Astrocyte (in vitro differentiated cells and primary cell): ENCODE data around the gene TIMM44. TPM values are rescaled to one million over a fixed set of nuclear protein-coding genes. Genes with fewer than 3 reads are reported as not detected.

Experiments used
- DNase-seq: peaks from one replicate; pipeline ENCODE4 v3.0.0-alpha.2; 2010; ENCODE audit warnings: low read depth
- FAIRE-seq: peaks from 2 replicates; lab custom pipeline; 2011; peaks lifted over from hg19 to GRCh38; lab: Jason Lieb, UNC
- H2AFZ ChIP-seq: 2 replicates; pipeline ENCODE4 v1.6.0; 2012; ENCODE audit warnings: low read depth, low read length, inconsistent platforms
- H3K27ac ChIP-seq: 2 replicates; pipeline ENCODE4 v1.5.1; 2011; ENCODE audit warnings: low read depth, low read length, inconsistent platforms
- H3K27me3 ChIP-seq: 2 replicates; pipeline ENCODE4 v1.6.0; 2011; ENCODE audit warnings: low read length, inconsistent platforms; ENCODE audit not compliant: insufficient read depth
- H3K36me3 ChIP-seq: 2 replicates; pipeline ENCODE4 v1.5.1; 2011; ENCODE audit warnings: low read length, inconsistent platforms; ENCODE audit not compliant: insufficient read depth
- H3K4me1 ChIP-seq: 2 replicates; pipeline ENCODE4 v1.5.1; 2011; ENCODE audit warnings: low read length, inconsistent platforms; ENCODE audit not compliant: insufficient read depth
- H3K4me2 ChIP-seq: 2 replicates; pipeline ENCODE4 v1.6.0; 2012; ENCODE audit warnings: low read length, inconsistent platforms
- H3K4me3 ChIP-seq: 2 replicates; pipeline ENCODE4 v1.5.1; 2011; ENCODE audit warnings: low read depth, mild to moderate bottlenecking, low read length, inconsistent platforms; ENCODE audit not compliant: insufficient read depth
- H3K79me2 ChIP-seq: 2 replicates; pipeline ENCODE4 v1.6.0; 2012; ENCODE audit warnings: mild to moderate bottlenecking, low read length, inconsistent platforms; ENCODE audit not compliant: insufficient read depth
- H3K9ac ChIP-seq: 2 replicates; pipeline ENCODE4 v1.6.0; 2012; ENCODE audit warnings: mild to moderate bottlenecking, low read length, inconsistent platforms
- H3K9me3 ChIP-seq: 2 replicates; pipeline ENCODE4 v1.5.1; 2012; ENCODE audit warnings: low read depth, mild to moderate bottlenecking, low read length, inconsistent platforms; ENCODE audit not compliant: insufficient read depth
- H4K20me1 ChIP-seq: 2 replicates; pipeline ENCODE4 v1.6.0; 2012; ENCODE audit warnings: low read length, inconsistent platforms; ENCODE audit not compliant: insufficient read depth
- H3K27ac Mint-ChIP-seq: one replicate; pipeline ENCODE4 v1.8.0; 2021; ENCODE audit warnings: mild to moderate bottlenecking, mixed read lengths; ENCODE audit not compliant: unreplicated experiment
- H3K27me3 Mint-ChIP-seq: one replicate; pipeline ENCODE4 v1.8.0; 2021; ENCODE audit warnings: low read depth, mixed read lengths; ENCODE audit not compliant: unreplicated experiment
- H3K36me3 Mint-ChIP-seq: one replicate; pipeline ENCODE4 v1.8.0; 2021; ENCODE audit warnings: low read depth, mixed read lengths; ENCODE audit not compliant: unreplicated experiment
- H3K4me1 Mint-ChIP-seq: one replicate; pipeline ENCODE4 v1.8.0; 2021; ENCODE audit warnings: low read depth, mixed read lengths; ENCODE audit not compliant: unreplicated experiment
- H3K4me3 Mint-ChIP-seq: one replicate; pipeline ENCODE4 v1.8.0; 2021; ENCODE audit warnings: mild to moderate bottlenecking, moderate library complexity, mixed read lengths; ENCODE audit not compliant: unreplicated experiment
- H3K9me3 Mint-ChIP-seq: one replicate; pipeline ENCODE4 v1.8.0; 2021; ENCODE audit warnings: mild to moderate bottlenecking, mixed read lengths; ENCODE audit not compliant: unreplicated experiment
- EZH2 ChIP-seq: IDR thresholded peaks from 2 replicates; pipeline ENCODE4 v1.6.1; 2012; ENCODE audit warnings: mild to moderate bottlenecking, low read length, inconsistent platforms; ENCODE audit not compliant: insufficient read depth
- total RNA-seq: library from RNA; stranded (reverse); gene quantifications from 2 replicates; pipeline ENCODE4 v1.2.1, GENCODE V29; 2021
- TF ChIP-seq, protein P1 (sequence below): IDR thresholded peaks from 2 replicates; pipeline ENCODE4 v1.5.1; 2011; ENCODE audit warnings: low read depth, mild to moderate bottlenecking, inconsistent platforms, low read length, moderate library complexity; ENCODE audit not compliant: insufficient read depth

The TIMM44 gene
- total RNA-seq, 1 donor from 2014 or later, result 71.1 TPM

DNA sequence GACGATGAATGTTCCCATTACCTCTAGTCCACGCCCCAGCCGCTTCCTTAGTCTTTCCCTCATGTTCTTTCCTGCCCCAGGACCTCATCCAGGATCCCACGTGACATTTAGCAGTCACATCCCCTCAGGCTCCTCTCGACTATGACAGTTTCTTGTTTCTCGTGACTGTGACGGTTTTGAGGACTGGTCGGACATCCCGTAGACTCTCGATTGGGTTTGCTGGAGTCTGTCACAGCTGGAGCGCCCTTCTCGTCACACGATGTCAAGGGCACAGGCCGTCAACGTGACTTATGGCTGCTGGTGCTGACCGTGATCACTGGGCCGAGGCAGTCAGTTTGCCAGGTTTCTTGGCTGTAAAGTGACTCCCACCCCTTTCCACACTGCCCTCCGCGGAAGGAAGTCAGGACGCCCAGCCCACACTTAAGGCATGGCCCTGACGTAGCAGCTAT is 39.2 kb upstream of the TIMM44 start:
- H3K27ac Mint-ChIP-seq, result no peak overlapping the region

DNA sequence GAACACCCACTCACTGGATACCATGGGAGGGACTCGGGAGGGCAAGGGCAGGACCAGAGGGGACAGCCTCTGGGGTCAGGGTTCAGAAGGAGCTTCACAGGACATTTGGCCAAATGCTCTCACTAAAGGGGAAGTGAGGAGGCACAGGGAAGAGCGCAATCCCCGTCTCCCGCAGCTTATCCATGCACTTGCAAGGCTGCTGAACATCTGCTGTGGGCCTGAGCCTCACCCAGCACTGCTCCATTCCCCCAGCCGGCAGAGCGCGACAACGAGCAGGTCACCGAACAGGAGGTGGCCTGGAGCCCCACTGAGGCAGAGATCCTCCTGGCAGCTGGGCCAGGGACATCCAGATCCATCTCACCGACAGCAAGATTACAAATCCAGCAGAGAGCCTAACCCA is 38.6 kb upstream of the TIMM44 start:
- H4K20me1 ChIP-seq, result peaks cover 94% of the 10 kb centered on the region
- H3K9me3 Mint-ChIP-seq, result no peaks in the 10 kb centered on the region

More for the DNA sequence above, 39.2 kb upstream of the TIMM44 start:
- Histone ChIP-seq H3K27me3 (no peaks in the 10 kb centered on the region), H3K9me3 (no peaks in the 10 kb centered on the region), H4K20me1 (peaks cover 94% of the 10 kb centered on the region), H3K4me3 (no peak overlapping the region), H3K4me2 (no peak overlapping the region), H3K36me3 (peaks cover 5% of the 10 kb centered on the region), H2AFZ (no peak overlapping the region), H3K4me1 (peaks cover 13% of the 10 kb centered on the region), H3K79me2 (peaks cover 66% of the 10 kb centered on the region), H3K27ac (no peak overlapping the region), H3K9ac (no peak overlapping the region)
- no peaks in the 10 kb centered on the region for H3K27me3 Mint-ChIP-seq
- peaks cover 8% of the 10 kb centered on the region for H3K36me3 Mint-ChIP-seq
- peaks cover 16% of the 10 kb centered on the region for H3K4me1 Mint-ChIP-seq
- H3K4me3 Mint-ChIP-seq, result no peak overlapping the region
- H3K9me3 Mint-ChIP-seq, result no peaks in the 10 kb centered on the region
- TF ChIP-seq, protein P1, sequence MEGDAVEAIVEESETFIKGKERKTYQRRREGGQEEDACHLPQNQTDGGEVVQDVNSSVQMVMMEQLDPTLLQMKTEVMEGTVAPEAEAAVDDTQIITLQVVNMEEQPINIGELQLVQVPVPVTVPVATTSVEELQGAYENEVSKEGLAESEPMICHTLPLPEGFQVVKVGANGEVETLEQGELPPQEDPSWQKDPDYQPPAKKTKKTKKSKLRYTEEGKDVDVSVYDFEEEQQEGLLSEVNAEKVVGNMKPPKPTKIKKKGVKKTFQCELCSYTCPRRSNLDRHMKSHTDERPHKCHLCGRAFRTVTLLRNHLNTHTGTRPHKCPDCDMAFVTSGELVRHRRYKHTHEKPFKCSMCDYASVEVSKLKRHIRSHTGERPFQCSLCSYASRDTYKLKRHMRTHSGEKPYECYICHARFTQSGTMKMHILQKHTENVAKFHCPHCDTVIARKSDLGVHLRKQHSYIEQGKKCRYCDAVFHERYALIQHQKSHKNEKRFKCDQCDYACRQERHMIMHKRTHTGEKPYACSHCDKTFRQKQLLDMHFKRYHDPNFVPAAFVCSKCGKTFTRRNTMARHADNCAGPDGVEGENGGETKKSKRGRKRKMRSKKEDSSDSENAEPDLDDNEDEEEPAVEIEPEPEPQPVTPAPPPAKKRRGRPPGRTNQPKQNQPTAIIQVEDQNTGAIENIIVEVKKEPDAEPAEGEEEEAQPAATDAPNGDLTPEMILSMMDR, result no peak
- no peak for TF ChIP-seq EZH2
- FAIRE-seq, result no peak
- no peak for DNase-seq

DNA sequence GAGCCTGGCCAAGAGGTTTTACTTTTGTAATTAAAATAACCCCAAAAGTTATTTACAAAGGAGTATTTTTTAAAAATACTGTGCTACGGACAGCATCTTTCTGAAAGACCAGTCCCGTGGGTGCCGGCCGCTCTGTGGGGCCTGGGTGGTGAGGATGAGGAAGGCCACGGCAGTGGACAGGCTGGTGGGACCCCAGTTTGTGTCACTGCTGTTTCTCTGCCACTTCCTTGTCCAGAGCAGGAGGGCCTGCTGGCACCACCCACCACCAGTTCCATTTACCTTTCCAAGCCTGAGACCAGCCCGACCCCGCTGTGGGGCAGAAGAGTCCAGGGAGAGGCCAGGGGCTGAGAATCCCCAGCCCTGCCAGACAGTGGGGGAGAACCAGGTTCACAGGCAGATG is 38.2 kb upstream of the TIMM44 start:
- no peak overlapping the region for H3K27ac Mint-ChIP-seq
- H3K27me3 Mint-ChIP-seq, result no peaks in the 10 kb centered on the region
- no peaks in the 10 kb centered on the region for H3K9me3 Mint-ChIP-seq
- no peak for TF ChIP-seq EZH2
- TF ChIP-seq, protein P1, result no peak
- Histone ChIP-seq H3K9ac (no peak overlapping the region), H2AFZ (no peak overlapping the region), H3K27me3 (no peaks in the 10 kb centered on the region), H3K79me2 (peaks cover 69% of the 10 kb centered on the region), H3K9me3 (no peaks in the 10 kb centered on the region), H3K36me3 (peaks cover 5% of the 10 kb centered on the region), H3K4me3 (no peak overlapping the region), H4K20me1 (peaks cover 94% of the 10 kb centered on the region), H3K27ac (no peak overlapping the region), H3K4me2 (no peak overlapping the region), H3K4me1 (peaks cover 5% of the 10 kb centered on the region)
- H3K4me3 Mint-ChIP-seq, result no peak overlapping the region
- no peak for FAIRE-seq
- peaks cover 5% of the 10 kb centered on the region for H3K36me3 Mint-ChIP-seq
- no peak for DNase-seq
- peaks cover 8% of the 10 kb centered on the region for H3K4me1 Mint-ChIP-seq

More for the DNA sequence above, 38.6 kb upstream of the TIMM44 start:
- no peaks in the 10 kb centered on the region for H3K27me3 ChIP-seq
- H3K27ac ChIP-seq, result no peak overlapping the region
- H3K36me3 ChIP-seq, result peaks cover 5% of the 10 kb centered on the region
- H3K4me3 ChIP-seq, result no peak overlapping the region
- H2AFZ ChIP-seq, result no peak overlapping the region
- Mint-ChIP-seq H3K4me3 (no peak overlapping the region), H3K27me3 (no peaks in the 10 kb centered on the region), H3K36me3 (peaks cover 5% of the 10 kb centered on the region), H3K27ac (no peak overlapping the region), H3K4me1 (peaks cover 10% of the 10 kb centered on the region)
- H3K79me2 ChIP-seq, result peaks cover 66% of the 10 kb centered on the region
- H3K4me1 ChIP-seq, result peaks cover 7% of the 10 kb centered on the region
- DNase-seq, result no peak
- no peak overlapping the region for H3K4me2 ChIP-seq
- H3K9me3 ChIP-seq, result no peaks in the 10 kb centered on the region
- no peak overlapping the region for H3K9ac ChIP-seq
- TF ChIP-seq, protein P1, result no peak
- TF ChIP-seq EZH2, result no peak
- FAIRE-seq, result no peak
